GM21786 (cell line): ENCODE measurements around the gene ARMH1.
"Not testable (repeated sequence)": the region's sequence is repeated elsewhere in the genome, so short reads cannot be mapped to it uniquely, and the experiment has no call there.

Experiments used
- ATAC-seq: cut with Tn5 transposase; IDR thresholded peaks from one replicate; pipeline ENCODE4 v1.9.1; 2021; ENCODE audit not compliant: unreplicated experiment

The ARMH1 gene

DNA sequence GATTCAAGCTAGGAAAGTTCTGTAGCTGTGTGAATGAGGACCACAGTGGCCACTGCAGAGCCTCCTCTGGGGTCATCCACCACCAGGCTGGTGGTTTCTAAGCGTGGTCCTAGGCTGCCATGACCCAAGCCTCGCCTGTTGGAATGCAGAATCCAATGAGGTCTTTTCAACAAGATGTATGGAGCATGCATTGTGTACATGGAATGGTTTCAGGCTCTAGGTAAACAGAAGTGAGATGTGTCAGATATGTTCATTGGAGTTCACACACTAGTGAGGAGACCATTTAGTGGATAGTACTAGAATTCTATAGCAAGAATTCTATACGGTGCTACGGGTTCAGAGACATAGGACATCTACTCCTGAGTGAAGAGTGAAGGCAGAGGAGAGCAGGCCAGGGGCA, 45.8 kb downstream of the ARMH1 start:
- ATAC-seq: no peak

DNA sequence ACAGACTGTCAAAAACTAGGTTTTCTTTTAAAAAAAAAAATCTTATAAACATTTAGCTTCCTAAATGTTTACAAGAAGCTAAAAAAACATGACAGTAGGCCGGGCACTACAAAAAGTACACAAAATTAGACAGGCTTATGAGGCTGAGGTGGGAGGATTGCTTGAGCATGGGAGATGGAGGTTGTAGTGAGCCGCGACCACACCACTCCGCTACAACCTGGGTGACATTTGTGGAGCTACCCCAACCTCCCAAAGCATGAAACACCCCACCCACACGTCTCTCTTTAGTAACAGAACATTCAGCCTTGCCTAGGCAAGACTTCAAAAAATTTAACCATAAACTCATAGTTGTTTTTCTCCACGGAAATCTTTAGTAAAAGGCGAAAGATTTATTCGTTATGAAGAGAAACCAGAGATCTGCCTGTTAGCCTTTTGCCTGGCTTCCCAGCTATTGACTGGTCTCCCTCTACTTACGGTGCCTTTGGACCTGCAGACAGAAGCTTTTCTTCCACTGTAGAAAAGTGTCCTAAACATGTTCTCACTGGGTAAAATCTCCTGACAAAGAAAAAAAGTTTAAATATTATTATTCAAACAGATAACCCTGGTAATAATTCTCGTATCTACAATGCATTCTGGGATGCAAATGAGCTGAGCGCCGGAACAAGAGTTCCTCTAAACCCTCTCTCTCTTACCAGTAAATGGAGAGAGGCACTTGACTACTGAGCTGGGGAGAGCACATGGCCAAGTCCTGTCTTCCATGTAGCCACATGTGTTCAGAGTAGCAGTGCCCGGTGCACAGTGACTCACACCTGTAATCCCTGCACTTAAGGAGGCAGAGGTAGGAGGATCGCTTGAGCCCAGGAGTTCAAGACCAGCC, 47.2 kb downstream of the ARMH1 start:
- ATAC-seq: peak; percentile 72

DNA sequence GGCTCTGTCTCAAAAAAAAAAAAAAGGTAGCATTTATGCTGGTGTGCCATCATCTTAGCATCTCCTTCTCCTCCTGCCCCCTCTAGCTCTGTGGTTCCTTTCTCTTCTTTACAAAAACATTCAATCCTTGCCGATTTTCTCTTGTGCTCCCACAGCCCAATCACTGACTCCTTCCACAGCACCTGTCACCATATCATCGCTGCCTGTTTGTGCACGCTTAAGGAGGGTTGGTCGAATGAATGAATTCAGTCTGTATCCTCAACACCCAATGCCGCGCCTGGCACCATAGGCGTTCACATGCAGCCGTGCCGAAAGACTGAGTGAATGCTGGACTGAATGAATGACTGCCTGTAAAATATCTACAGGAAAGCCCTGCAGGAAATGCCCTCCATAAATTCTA, 48.5 kb downstream of the ARMH1 start:
- ATAC-seq: no peak

DNA sequence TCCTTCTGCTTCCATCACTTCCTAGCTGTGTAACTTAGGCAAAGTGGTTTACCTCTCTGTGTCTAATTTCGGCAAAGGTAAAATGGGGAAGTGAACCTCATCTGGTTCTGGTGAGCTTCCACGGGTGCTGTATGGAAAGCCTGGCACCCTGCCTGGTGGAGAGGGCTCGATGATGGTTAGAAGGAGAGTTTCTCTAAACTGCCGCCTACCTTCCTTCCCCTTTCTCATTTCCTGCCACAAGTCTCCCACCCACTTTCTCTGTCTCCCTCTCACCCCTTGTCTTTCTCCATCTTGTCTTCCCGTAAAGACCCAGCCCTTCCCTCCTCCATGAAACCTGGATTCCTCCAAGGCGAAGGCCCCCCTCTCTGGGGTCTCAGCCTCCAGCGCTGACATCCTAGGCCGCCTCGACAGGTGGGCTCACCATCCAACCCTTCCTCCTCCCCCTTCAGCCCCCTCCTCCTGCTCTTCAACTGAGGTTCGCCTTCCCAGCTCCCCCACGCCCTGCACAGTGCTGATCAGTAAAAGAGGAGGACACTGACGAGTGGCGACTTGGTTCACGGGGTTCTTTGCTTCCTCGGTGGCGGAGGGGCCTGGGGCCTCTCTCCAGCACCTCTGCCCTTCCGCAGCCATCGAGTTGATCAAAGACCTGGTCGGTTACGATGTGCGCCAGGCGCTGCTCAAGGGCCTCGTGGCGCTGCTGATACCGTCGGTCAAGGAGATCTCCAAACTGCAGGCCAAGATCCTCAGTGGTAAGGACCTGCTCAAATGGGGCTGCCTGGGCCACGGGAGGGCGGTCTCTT, 49.2 kb downstream of the ARMH1 start:
- peak; percentile 36 for ATAC-seq

DNA sequence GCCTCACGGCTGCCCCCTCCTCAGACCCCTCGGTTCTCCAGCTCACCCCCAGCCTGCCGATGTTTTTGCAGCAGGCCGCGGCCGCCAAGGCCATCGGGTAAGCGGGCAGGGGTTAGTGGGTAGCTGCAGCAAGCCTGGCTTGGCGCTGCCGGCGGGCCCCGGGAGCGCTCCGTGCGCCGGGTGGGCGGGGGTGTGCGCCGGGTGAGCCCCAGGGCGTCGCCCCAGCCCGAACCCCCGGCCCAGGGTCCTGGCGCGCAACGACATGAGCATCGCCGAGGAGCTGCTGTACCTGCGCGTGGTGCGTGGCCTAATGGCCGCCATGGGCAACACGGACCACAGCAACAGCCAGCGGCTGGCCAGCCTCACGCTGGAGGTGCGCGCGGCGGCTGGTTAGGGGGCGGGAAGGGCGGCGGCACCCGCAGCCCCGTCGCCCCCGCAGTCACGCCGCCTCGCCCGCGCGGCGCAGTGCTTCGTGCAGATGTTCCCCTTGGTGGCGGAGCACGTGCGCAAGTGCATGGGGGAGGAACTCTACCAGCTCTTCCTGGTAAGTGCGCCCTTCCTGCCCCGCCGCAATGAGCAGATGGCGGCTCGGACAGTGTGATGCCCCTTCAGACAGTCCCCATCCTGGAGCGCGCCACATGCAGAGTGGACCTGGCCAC, 49.9 kb downstream of the ARMH1 start:
- ATAC-seq: no peak

DNA sequence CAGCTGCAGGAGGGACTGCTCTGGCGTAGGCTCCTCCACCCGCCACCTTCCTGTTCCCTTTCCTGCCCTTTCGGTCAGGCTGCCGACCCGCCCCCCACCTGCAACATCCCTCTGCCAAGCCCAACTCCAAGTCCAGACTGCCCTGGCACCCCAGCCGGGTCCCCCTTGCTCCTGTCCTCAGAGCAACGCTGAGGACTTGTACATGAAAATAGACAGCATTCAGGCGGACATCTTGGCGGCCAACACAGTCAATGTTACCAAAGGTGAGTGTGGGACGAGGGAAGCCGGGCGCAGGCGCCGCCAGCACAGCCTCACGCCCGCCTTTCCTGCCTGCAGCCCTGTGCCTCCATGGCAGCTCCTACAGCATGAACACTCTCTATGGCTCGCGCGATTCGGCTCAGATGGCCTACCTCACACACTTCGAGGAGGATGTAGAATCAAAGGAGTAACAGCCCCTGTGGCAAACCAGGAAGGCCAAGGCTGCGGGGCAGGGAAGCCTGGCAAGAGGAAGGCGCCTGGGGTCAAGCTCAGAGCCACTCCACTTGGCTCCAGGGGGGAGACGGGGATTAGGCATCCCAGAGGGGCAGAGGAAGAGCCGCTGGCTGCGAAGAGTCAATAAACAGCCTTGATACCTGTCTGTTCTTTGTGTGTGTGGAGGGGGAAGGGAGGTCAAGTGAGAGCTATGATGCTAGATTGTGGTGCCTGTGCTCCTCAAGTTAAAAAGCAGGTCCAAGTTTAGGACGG, 50.6 kb downstream of the ARMH1 start:
- no peak for ATAC-seq

DNA sequence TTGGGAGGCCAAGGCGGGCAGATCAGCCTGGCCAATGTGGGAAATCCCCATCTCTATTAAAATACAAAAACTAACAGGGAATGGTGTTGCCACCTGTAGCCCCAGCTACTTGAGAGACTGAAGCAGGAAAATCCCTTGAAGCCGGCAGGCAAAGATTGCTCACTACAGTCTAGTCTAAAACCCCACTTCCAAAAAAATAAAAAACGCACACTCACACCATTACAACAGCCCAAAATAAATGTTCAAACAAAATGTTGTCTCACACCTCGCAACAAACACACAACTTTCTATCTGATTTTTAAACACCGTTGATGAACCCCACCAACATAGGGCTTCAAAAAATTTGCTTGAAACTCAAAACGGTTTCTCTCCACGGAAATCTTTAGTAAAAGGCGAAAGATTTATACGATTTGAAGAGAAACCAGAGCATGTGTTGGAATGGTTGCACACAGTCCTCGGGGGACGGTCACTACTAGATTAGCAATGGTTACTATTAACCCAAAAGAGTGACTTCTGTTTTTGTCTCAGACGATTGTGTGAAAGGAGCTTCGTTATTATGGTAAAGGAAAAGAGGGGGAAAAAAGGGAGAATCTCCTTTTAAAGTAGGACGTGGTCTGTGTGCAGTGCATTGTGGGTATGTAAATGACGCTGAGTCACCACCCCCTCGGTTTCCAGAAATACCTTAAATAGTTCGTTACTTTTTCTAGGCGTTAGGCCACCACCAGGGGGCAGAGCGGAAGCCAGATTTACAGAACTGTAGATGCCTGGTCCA, 56.4 kb downstream of the ARMH1 start, which contains the start of gene RNU5D-1:
Gene RNU5D-1, minus strand, starts transcription at position 430 of the 772 bp plus-strand sequence.
- ATAC-seq: peak; percentile 70

DNA sequence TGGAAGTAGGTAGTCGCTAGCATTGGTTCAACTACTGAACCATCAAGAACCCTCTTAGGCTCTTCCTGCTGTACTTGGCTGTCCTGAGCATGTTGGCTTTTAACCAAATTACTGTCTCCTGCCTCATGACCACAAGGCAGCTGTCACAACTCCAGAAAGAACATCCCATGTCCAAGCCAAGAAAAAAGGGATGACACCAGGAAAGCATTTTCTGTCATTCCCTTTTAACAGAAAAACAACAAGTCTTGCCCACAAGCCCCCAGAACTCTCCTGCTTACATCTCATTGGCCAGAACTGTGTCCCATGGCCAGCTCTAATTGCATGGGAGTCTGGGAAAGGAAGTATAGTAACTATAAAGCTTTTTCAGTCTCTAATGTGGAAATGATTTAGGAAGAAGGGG, 58.9 kb downstream of the ARMH1 start:
- ATAC-seq: no peak

DNA sequence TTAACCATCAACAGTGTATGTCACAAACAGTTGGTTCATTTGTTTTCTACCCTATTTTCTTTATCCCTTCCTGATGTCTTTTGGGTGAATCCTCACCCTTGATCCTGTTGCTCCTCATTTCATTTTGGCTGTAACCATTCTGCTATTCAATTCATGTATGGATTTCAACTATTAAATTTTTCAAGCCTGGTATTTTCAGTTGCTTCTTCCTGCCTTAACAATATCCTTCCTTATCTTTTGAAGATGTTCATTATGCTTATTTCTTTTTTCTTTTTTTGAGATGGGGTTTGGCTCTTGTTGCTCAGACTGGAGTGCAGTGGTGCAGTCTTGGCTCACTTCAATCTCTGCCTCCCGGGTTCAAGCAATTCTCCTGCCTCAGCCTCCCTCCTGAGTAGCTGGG, 59.3 kb downstream of the ARMH1 start:
- no peak for ATAC-seq

DNA sequence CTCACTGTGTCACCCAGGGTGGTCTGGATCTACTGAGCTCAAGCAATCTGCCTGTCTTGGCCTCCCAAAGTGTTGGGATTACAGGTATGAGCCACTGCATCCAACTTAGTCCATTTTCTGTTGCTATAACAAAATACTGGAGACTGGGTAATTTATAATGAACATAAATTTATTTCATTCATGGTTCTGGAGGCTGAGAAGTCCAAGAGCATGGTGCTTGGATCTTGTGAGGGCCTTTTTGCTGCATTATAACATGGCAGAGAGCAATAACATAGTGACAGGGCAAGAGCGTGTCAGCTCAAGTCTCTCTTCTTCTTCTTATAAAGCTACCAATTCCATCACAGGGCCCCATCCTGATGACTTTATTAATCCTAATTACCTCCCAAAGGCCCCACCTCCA, 61.5 kb downstream of the ARMH1 start:
- ATAC-seq: no peak

DNA sequence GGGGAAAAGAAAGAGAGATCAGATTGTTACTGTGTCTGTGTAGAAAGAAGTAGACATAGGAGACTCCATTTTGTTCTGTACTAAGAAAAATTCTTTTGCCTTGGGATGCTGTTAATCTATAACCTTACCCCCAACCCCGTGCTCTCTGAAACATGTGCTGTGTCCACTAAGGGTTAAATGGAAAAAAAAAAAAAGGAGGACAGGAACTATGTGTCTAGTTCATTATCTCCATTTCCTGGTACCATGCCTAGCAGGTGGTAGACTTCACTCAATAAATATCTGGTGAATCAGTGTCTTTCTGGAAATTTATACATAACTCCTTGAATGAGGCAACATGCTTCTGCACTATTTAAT, 64.4 kb downstream of the ARMH1 start:
- ATAC-seq: not testable (repeated sequence)

DNA sequence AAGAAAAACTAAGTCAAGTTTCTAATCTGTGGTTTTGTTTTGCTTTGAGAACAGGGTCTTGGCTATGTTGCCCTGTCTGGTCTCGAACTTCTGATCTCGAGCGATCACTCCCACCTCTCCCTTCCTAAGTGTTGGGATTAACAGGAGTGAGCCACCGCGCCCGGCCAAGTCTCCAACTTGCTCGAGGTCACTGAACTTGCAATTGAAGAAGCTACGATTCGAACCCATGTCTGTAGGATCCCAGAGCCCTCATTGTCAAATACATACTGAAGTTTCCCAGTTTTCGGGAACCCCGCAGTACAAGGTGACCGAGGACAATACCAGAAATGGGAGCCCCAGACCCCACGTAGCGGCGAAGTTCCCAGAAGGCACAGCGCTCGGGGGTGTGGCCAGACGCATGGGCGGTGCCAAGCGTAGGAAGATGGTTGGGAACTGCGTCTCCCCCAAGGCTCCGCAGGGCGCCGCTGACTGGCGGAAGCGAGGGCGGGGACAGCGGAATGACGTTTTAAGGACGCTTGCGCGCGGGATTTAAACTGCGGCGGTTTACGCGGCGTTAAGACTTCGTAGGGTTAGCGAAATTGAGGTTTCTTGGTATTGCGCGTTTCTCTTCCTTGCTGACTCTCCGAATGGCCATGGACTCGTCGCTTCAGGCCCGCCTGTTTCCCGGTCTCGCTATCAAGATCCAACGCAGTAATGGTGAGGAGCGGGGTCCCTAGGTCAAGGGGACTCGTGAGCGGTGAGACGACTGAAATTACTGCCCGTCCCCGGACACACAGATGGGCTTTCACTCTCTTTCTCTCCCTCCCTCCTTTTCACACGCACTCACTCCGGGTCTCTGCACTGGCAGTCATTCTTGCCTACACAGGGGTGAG, 65.0 kb downstream of the ARMH1 start, which contains the start of gene KIF2C:
Gene KIF2C, plus strand, starts transcription at position 531 of the 872 bp plus-strand sequence. Its CDS starts 96 bp downstream, at position 627.
- peak; percentile 97 for ATAC-seq

DNA sequence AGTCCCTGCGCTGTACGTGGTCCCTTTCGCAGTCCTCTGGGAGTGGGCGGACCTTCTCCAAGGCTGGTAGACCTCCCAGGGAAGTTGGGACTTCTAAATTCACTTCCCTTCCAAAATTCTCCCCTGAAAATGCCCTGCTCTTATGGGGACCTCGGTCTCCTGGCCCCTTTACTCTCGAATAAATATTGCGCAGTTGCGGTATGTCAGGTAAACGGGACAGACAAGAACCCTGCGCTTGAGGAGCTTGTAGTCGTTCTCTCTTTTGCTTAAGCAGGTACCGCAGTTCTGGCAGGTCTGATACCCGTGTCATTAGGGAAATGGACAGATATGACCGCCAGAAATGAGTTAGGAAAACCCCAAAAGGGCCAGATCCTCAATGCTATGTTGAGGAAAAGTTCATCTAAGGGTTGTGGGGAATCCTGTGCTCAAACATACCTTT, 65.7 kb downstream of the ARMH1 start:
- no peak for ATAC-seq

DNA sequence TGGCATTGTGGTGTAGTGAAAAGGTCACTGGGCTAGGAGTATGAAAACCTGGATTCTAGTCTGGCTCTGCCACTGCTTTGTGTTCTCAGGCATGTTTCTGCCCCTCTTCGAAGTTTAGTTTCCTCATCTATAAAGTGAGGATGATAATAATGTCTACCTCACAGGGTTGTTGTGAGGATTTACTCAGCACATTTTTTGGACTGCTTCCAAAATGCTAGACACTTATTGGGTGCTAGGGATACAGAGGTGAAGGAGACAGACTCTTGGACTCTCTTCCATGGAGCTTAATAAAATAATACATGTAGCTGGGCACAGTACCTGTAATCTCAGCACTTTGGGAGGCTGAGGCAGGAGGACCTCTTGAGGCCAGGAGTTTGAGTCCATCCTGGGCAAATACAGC, 68.7 kb downstream of the ARMH1 start:
- no peak for ATAC-seq

DNA sequence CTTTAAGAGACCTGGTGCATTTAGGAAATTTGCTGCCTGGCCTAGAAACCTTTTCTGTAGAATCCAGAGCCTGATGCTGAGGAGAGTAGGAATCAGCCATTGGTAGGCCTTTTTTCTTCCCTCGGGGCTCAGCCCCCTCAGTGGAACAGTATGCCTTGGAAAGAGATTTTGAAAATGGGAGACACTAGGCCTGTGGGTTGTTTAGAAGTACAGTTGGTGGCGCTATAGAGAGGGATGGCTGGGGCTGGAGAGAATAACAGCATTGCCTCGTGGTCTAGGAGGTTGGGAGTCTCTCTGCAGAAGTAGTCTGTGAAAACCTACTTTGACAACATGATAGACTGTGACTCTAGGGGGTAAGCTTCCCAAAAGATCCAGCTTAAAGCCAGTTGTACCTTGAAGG, 73.4 kb downstream of the ARMH1 start:
- ATAC-seq: no peak

DNA sequence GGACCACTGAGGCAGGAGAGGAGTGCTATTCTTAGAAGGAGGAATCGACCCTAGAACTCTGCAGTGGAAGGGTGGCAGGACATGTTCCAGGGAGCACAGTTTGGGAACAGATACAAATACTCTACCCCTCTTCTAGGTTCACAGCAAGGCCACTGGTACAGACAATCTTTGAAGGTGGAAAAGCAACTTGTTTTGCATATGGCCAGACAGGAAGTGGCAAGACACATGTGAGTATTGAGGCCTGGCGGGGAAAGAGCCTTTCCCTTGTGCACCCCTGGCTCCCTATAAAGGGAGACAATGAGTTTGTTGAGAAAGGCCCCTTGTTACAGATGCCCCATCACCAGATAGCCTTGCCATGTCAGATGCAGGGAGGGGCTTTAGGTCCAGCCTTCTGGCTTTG, 82.9 kb downstream of the ARMH1 start:
- ATAC-seq: peak; percentile 38

DNA sequence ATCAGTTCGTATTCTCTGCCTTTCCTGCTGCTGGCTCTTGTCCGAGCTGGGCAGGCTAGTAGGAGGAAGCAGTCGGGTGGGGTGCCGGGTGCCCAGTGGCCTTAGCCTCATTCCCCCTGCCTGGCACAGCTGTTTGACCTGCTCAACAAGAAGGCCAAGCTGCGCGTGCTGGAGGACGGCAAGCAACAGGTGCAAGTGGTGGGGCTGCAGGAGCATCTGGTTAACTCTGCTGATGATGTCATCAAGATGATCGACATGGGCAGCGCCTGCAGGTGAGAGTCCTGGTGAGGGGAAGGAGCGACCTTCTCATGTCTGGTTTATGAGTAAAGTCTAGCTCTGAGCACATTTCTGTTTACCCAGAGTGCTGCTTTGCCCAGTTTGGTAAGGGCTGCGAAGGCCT, 84.6 kb downstream of the ARMH1 start:
- no peak for ATAC-seq

DNA sequence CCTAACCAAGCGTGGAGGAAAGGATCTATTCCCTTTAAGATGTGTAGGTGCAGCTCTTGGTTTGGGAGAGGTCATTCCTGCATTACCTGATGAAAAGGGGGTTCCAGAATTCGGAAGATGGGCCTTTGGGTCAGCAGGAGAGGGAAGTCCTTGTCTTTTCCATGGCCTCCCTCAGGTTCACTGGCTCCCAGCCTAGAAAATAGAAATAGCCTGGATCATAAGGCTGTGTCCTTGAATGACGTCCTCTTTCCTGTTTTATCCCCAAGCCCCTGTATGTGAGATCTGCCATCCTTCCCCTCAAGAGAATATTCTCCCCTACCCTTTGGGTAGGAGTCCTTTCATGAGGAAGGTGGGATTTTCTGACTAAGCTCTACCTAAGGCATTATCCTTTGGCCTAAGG, 86.4 kb downstream of the ARMH1 start:
- ATAC-seq: no peak

DNA sequence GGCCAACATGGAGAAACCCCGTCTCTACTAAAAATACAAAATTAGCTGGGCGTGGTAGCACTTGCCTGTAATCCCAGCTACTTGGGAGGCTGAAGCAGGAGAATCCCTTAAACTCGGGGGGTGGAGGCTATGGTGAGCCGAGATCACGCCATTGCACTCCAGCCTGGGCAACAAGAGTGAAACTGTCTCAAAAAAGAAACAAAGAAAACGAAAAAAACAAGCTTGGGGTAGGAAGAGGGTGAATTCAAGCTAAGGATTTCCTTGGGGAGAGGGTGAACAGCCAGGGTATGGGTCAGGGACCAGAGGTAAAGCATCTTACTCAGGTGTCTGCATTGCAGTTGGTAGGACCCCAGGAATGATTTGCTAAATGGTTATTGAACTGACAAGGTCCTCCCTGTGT, 91.9 kb downstream of the ARMH1 start:
- not testable (repeated sequence) for ATAC-seq
